ENCODE measurements around the gene LRP11. TPM values are rescaled to one million over a fixed set of nuclear protein-coding genes. Genes with fewer than 3 reads are reported as not detected.
"Not testable (repeated sequence)": the region's sequence is repeated elsewhere in the genome, so short reads cannot be mapped to it uniquely, and the experiment has no call there.

Gene LRP11
- total RNA-seq, 1 donor = 74.1 TPM

DNA sequence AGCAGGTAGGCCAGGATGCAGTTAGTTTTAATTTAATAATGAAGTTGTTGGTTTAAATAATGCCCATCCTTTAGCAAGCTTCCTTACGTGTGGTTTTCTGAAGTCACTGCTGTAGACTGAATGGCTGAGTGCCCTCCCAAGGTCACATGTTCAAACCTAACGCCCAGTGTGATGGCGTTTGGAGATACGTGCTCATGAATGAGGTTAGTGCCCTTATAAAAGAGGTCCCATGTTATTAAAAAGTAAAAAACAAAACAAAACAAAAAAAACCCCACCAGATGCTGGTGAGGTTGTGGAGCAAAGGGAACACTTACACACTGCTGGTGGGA is 16.3 kb downstream of the LRP11 start:
- TF ChIP-seq, protein P1, sequence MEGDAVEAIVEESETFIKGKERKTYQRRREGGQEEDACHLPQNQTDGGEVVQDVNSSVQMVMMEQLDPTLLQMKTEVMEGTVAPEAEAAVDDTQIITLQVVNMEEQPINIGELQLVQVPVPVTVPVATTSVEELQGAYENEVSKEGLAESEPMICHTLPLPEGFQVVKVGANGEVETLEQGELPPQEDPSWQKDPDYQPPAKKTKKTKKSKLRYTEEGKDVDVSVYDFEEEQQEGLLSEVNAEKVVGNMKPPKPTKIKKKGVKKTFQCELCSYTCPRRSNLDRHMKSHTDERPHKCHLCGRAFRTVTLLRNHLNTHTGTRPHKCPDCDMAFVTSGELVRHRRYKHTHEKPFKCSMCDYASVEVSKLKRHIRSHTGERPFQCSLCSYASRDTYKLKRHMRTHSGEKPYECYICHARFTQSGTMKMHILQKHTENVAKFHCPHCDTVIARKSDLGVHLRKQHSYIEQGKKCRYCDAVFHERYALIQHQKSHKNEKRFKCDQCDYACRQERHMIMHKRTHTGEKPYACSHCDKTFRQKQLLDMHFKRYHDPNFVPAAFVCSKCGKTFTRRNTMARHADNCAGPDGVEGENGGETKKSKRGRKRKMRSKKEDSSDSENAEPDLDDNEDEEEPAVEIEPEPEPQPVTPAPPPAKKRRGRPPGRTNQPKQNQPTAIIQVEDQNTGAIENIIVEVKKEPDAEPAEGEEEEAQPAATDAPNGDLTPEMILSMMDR (IDR thresholded peaks at IDR 0.05; ENCODE audit: insufficient read depth, low read length) = no peak
- no peak overlapping the region for H3K4me3 ChIP-seq (ENCODE audit: low read depth, low read length)
- DNase-seq (ENCODE audit: low read depth) = no peak

DNA sequence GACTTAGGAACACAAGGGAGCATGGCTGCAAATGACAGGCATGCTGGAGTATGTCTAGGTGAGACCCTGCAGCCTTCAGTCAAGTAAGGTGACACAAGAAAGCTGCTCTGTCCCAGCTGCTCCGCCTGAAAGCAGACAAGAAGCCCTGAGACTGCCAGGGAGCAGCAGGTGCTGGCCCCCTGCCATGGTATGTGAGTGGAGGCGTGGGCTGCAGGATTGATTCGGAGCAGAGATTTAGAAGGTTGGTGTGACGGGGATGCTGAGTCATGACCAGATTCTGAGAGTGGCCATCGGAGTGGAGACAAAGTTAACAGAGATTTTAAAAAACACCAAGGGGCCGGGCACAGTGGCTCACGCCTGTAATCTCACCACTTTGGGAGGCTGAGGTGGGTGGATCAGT is 17.8 kb downstream of the LRP11 start:
- TF ChIP-seq, protein P1 (IDR thresholded peaks at IDR 0.05; ENCODE audit: insufficient read depth, low read length) = no peak
- DNase-seq (ENCODE audit: low read depth) = peak; percentile 89
- no peak overlapping the region for H3K4me3 ChIP-seq (ENCODE audit: low read depth, low read length)

DNA sequence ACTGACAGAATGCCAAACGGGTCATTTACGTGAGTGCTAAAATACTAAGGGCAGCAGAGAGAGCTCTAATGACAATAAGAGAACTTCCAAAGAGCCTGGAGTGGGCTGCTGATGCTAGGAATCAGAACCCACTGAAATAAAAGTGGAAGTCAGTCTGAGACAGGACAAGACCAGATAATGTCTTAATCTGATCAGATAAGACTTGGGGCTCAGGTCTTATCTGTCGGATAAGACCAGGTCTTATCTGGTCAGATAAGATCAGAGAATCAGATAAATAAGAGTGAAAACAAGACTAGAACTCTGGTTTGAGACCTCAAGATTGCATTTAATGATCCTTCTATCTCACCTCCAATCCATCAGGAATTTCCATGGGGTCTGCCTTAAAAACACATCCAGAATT is 18.6 kb downstream of the LRP11 start:
- H3K4me3 ChIP-seq (ENCODE audit: low read depth, low read length) = no peak overlapping the region
- TF ChIP-seq, protein P1 (IDR thresholded peaks at IDR 0.05; ENCODE audit: insufficient read depth, low read length) = no peak
- DNase-seq (ENCODE audit: low read depth) = no peak

DNA sequence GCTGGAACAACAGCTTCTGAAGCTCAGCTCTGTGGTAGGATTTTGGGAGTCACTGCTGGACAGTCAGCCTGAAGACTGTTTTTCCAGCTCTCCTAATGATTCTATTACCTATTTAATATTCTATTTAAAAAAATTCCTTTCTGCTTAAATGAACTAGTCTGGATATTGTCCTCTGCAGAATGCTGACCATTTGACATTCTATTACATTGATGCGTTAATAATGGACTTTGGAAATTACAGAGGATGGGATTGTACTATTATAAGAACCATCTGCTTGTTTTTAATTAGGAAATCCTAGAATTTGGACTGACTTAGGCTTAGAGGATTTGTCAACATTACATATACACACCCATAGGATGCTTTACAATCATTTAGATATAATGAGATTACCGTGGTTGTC is 19.7 kb downstream of the LRP11 start:
- no peak for DNase-seq (ENCODE audit: low read depth)
- TF ChIP-seq, protein P1 (IDR thresholded peaks at IDR 0.05; ENCODE audit: insufficient read depth, low read length) = no peak
- H3K4me3 ChIP-seq (ENCODE audit: low read depth, low read length) = no peak overlapping the region

DNA sequence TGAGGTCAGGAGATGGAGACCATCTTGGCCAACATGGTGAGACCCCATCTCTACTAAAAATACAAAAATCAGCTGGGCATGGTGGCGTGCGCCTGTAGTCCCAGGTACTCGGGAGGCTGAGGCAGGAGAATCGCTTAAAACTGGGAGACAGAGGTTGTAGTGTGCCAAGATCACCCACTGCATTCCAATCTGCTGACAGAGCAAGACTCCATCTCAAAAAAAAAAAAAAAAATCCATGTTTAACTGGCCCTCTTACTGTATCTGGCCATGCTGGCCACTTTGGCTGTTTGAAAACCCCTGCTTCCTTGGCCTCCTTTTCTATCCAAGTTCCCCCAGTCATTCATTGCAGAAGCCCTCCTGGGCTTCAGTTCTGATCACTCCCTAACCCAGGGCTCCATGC is 20.1 kb downstream of the LRP11 start:
- DNase-seq (ENCODE audit: low read depth) = peak; percentile 62
- not testable (repeated sequence) for H3K4me3 ChIP-seq (ENCODE audit: low read depth, low read length)

DNA sequence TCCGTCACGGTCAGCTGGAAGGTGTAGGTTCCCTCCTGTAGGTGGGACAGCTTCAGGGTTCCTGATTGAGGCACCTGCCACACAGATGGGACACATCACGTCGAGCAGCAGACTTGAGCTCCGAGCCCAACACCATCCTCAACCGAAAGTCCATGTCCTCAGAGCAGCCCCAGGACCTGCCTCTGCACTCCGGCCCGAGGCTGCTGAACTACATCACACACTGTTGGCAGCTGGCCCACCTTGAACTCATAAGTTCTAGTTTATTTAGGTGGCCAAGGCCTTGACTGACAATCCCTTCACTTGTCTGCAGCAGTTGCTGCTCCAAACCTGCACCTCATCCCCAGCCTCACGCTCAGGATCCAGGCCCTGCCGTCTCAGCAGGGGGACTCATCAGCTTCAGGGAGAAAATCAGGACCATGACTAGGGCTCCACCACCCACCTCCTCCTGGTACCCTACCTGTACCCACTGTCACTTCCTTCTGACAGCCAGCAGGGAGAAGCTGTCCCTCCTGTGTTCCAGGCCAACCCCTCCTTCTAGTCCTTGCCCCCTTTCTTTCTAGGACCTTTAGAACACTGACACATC is 21.0 kb downstream of the LRP11 start:
- H3K4me3 ChIP-seq (ENCODE audit: low read depth, low read length) = no peak overlapping the region
- peak; percentile 41 for DNase-seq (ENCODE audit: low read depth)
- TF ChIP-seq, protein P1 (IDR thresholded peaks at IDR 0.05; ENCODE audit: insufficient read depth, low read length) = no peak

DNA sequence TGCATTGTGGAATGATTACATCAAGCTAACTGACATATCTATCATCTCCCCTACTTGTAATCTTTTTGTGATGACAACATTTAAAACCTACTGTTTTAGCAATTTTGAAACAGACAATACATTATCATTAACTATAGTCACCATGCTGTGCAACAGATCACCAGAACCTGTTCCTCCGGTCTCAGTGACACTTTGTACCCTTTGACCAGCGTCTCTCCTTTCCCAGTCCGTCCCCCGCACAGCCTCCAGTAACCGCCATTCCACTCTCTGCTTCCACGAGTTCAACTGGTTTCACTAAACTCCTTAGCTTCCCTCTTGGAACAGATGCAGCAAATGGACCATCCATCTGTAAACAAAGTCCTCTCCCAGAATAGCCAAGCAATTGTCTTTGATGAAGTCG is 21.8 kb downstream of the LRP11 start:
- no peak for DNase-seq (ENCODE audit: low read depth)
- H3K4me3 ChIP-seq (ENCODE audit: low read depth, low read length) = no peak overlapping the region
- TF ChIP-seq, protein P1 (IDR thresholded peaks at IDR 0.05; ENCODE audit: insufficient read depth, low read length) = no peak

Data from fibroblast of the aortic adventitia (primary cell).